D341Med (cell line): Measurements from ENCODE around the gene EMC10.
"Not testable (repeated sequence)": the region's sequence is repeated elsewhere in the genome, so short reads cannot be mapped to it uniquely, and the experiment has no call there.

ENCODE experiments used
- DNase-seq: peaks from one replicate; pipeline ENCODE4 v3.0.0; 2012; ENCODE audit warnings: low spot score

The EMC10 gene

GRCh38 chr19:50514346-50515167, 38.2 kb downstream of the EMC10 start:
- DNase-seq: no peak

- no peak for DNase-seq
Observed at GRCh38 chr19:50515168-50515561, 38.9 kb downstream of the EMC10 start.

DNA sequence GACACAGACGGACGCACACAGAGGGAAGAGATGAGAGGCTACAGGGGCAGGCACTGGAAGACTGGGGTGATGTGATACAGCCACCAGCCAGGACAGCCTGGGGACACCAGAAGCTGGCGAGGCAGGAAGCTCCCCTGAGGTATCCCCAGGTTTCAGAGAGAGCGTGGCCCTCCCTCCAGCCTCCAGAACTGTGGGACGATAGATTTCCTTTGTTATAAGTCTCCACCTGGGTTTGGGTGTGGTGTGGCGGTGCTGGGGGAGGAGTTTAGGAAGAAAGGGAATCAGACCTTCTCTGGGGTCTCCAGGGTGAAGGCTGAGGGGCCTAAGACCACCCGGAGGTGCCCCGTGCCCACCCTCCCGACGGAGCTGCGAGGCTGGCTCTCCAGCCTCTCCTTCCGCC, 40.1 kb downstream of the EMC10 start:
- no peak for DNase-seq

DNA sequence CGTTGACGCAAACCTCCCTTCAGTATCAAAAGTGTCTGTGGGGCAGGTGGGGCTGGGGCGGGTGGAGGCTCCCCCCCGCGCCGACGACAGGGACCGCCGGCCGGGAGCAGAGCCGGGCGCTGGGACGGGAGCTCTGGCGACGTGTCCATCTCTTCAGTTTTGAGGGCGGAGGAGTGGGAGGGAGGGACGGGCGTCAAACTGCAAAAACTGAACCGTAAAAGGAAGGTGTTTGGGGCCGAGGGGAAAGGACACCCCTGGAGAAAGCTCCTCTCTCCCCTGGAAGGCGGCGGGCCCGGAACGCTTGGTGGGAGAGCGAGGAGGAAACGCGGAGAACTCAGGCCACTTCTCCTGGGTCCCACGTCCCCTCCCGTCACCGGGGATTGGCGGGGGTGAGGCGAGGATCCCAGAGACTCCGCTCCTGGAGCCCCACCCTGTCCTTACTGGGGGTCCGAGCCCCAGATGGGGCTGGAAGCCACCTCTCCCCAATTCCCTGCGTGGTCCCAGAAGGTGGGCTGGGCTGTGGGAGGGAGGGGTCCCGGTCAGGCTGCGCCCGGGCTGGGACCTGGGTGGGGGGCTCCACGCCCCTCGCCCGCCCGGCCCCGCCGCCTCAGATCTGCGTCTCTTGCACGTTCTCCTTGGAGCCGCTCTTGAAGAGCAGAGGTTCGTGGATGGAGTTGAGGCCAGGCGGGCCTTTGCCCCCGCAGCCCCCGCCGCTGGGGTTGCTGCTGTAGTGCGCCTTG, 40.8 kb downstream of the EMC10 start:
- no peak for DNase-seq

- DNase-seq: no peak
Observed at GRCh38 chr19:50517704-50518075, 41.4 kb downstream of the EMC10 start.

DNA sequence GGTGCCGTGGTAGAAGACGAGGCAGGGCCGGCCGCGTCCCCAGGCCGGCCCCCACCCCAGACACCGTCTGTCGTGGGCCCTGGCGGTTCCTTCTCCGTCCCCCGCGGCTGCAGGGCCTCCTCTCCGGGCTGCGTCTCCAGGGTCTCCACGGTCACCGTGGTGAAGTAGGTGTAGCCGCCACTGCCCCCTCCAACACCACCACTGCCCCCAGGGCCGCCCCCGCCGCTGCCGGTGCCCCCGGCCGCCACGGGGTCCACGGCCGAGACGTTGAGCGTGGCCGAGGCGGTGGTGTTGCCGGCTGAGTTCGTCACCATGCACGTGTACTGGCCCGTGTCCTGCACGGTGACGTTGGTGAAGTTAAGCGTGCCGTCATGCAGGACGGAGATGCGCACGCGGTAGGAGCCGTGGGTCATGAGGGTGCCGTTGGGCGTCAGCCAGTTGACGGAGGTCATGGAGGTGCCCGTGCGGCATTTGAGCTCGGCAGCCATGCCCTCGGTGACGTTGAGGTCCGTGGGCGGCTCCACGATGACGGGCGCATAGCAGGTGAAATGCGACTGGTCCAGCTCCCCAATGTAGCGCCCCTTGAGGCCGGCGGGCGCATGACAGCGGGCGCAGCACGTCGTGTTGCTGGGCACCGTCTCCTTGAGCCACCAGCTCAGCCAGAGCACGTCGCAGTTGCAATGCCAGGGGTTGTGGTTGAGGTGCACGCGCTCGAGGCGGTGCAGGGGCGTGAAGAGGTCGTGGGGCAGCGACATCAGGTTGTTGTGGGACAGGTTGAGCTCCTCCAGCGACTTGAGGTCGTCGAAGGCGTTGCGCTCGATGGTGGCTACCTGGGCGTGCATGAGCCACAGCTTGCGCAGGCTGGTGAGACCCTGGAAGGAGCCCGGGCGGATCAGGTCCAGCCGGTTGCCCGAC, 42.0 kb downstream of the EMC10 start:
- DNase-seq: no peak

DNA sequence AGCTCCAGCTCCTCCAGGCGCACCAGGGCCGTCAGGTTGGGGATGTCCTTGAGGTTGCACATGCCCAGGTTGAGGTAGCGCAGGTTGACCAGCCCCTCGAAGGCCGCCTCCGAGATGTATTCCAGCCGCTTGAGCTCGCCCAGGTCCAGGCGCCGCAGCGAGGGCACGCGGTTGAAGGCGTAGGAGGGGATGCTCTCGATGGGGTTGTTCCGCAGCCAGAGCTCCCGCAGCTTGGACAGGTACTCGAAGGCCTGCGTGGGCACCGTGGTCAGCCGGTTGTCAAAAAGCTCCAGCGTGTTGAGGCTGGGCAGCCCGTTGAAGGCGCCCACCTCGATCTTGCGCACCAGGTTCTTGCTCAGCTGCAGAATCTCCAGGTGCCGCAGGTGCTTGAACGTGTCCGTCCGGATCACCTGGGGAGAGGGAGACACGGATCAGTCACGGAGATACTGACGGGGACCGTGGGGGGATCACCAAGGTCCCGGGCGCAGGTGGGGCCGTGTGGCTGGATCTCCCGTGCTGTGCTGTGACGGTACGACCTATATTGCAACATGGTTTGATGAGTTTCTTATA, 42.8 kb downstream of the EMC10 start:
- DNase-seq: no peak

DNA sequence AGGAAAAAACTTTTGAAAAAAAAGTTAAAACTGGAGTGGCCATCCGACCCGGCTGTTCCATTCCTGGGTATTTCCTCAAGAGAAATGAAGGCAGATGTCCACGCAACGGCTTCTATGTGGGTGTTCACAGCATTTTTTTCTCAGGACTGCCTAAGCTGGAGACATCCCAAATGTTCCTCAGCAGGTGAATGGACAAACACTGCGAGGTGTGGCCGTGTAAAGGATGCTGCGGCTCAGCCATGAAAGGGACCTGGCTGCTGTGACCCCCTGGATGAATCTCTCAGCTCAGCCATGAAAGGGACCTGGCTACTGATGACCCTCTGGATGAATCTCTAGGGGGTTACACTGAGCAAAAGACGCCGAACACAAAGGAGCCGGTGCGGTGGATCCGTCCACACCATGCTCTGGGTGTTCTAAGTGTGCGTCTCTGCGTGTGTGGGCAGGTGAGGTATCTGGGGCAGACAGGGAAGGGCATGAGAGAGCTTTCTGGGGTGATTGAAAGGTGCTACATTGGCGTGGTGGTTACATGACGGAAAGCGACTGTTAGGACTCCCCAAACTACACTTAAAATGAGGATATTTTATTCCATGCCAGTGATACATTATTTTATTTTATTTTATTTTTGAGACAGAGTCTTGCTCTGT, 44.6 kb downstream of the EMC10 start:
- no peak for DNase-seq

DNA sequence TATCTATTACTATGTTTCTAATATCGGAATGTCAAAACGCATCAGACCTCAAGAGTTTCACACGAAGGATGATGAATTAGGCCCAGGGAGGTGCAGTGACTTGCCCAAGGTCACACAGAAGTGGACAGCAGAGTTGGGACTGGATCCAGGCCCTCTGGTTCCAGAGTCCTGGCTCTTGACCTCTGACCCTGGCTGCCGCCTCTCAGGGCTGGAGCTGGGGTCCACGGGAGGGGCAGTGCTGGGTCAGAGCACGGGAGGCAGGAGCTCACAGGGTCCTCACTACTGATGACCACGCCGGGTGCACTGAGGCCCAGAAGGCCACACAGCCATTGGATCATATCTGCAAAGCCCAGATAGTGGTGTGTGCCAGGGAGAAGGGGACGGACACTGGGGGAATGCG, 46.6 kb downstream of the EMC10 start:
- DNase-seq: no peak

DNA sequence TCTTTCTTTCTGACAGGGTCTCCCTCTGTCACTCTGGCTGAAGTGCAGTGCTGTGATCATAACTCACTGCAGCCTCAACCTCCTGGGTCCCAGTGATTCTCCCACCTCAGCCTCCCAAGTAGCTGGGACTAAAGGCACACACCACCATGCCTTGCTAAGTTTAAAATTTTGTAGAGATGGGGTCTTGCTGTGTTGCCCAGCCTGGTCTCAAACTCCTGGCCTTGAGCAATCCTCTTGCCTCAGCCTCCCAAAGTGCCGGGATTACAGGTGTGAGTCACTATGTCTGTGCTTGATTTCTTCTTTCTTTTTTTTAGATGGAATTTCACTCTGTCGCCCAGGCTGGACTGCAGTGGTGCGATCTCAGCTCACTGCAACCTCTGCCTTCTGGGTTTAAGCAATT, 51.7 kb downstream of the EMC10 start:
- DNase-seq: not testable (repeated sequence)

GRCh38 chr19:50531171-50531612, 54.9 kb downstream of the EMC10 start:
- DNase-seq: no peak

DNA sequence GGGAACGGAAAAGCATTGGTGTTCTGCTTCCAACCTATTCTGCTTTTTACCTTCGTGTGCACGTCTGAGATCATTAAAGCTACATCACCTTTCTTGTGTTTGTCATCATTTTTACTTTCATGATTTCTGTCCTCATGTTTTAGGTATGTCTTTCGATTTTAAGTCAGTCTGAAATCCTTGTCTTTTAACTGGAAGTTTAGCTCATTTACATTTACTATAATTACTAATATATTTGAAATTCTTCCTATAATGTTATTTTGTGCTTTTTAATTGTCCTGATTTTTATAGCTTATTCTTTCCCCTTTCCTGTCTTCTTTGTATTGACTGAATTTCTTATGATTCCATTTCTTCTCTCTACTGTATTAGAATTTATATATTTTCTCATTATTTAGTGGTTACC, 56.6 kb downstream of the EMC10 start:
- DNase-seq: no peak

DNA sequence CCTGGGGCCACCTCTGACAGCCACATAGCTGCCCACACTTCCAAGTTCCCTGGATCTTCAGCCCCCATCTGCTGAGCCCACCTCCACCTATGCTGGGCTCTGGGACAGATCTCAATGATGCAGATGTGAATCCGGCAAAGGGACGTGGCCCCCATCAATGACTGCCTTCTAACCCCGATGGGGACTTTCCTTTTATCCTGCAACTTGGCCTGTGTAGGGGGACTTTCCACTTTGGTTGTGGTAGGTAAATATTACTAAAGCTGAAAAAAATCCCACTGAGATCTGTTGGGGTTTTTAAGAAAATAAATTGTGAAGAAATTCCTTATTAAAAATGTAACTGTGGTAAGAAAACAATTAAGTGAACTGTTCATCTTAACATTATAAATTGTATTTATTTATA, 58.2 kb downstream of the EMC10 start:
- DNase-seq: no peak

DNA sequence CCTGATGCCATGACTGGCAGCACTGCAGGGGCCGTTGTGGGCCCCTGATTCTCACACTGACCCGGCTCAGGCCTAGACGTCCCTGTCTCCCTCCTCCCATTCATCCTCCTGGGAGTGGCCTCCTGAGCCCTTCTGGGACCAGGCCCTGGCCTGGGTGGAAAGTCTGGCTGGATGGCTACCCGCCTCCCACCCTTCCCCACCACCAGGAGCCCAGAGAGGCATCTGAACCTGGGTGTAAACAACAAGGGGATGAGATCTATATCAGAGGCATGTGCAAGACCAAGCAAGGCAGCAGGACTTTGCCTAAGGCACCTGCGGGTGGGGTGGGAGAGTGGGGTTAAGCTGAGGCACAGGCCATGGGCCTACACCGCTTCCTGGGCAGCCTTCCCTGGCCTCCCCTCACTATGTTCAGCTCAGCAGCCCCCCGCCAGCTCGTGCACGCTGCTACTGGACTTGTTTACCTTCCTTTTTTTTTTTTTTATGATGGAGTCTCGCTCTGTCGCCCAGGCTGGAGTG, 59.4 kb downstream of the EMC10 start:
- DNase-seq: no peak

GRCh38 chr19:50536662-50537305, 60.5 kb downstream of the EMC10 start:
- DNase-seq: no peak

DNA sequence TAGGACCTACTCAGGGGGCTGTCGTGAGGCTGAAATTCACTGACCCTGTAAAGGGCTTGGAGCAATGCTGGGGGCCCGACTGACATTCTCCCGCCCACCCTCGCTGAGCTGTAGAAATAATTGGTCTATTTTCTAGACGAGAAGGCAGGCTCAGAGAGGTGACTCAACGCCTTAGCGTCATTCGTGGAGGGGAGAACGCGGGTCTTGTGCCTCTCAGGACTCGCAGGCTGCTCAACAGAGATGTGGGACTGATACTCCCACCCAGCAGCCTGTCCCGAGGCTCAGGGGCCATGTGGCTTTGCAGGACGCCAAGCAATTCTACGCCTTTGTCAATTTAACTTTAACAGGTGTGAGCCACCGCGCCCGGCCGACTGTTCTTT, 61.0 kb downstream of the EMC10 start:
- no peak for DNase-seq

DNA sequence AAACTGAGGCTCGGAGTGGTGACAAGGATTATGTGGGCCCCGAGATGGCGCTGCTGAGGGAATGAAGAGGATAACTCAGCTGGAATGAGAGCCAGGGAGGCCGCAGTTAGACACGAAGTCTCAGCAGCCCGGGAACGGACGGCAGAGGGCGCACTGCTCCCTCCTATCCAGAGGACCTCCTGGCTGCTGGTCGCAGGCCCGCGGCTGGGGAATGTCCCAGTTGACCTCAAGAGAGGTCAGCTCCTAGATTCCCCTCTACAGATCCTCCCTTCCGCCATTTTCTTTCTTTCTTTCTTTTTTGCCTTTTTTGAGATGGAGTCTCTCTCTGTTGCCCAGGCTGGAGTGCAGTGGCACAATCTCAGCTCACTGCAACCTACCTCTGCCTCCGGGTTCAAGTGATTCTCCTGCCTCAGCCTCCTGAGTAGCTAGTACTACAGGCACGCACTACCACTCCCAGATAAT, 61.5 kb downstream of the EMC10 start:
- DNase-seq: peak; percentile 90
